ENCODE data around the gene FCER1G. TPM values are rescaled to one million over a fixed set of nuclear protein-coding genes. Genes with fewer than 3 reads are reported as not detected.
"Not testable (repeated sequence)": the region's sequence is repeated elsewhere in the genome, so short reads cannot be mapped to it uniquely, and the experiment has no call there.

The FCER1G gene
- total RNA-seq, 1 donor, result 190 TPM

- not testable (repeated sequence) for H3K9me3 ChIP-seq (ENCODE audit: low read depth, low read length); H3K4me1 ChIP-seq (ENCODE audit: insufficient read depth, low read length); H3K4me3 ChIP-seq (ENCODE audit: low read length)
- peaks cover 48% of the 10 kb centered on the region for H3K27me3 ChIP-seq (ENCODE audit: insufficient read depth, low read length)
Measured at GRCh38 chr1:161257109-161257508, 42.0 kb downstream of the FCER1G start.

- Histone ChIP-seq H3K4me3 (ENCODE audit: low read length) (no peak within 1 kb of the TSS), H3K9me3 (ENCODE audit: low read depth, low read length) (peaks cover 9% of the 10 kb centered on the region), H3K27me3 (ENCODE audit: insufficient read depth, low read length) (peaks cover 48% of the 10 kb centered on the region), H3K4me1 (ENCODE audit: insufficient read depth, low read length) (peaks cover 10% of the 10 kb centered on the region)
Measured at GRCh38 chr1:161258439-161259344, 43.6 kb downstream of the FCER1G start, which contains the start of gene PCP4L1. Gene PCP4L1, plus strand, starts transcription at chr1:161258745. Its CDS starts 230 bp downstream, at chr1:161258975.

GRCh38 chr1:161259345-161259702 lies 44.2 kb downstream of the FCER1G start:
- H3K9me3 ChIP-seq (ENCODE audit: low read depth, low read length), result peaks cover 9% of the 10 kb centered on the region
- no peak overlapping the region for H3K4me3 ChIP-seq (ENCODE audit: low read length)
- peaks cover 48% of the 10 kb centered on the region for H3K27me3 ChIP-seq (ENCODE audit: insufficient read depth, low read length)
- H3K4me1 ChIP-seq (ENCODE audit: insufficient read depth, low read length), result peaks cover 10% of the 10 kb centered on the region

- peaks cover 48% of the 10 kb centered on the region for H3K27me3 ChIP-seq (ENCODE audit: insufficient read depth, low read length)
- H3K4me1 ChIP-seq (ENCODE audit: insufficient read depth, low read length), result peaks cover 10% of the 10 kb centered on the region
- H3K9me3 ChIP-seq (ENCODE audit: low read depth, low read length), result peaks cover 9% of the 10 kb centered on the region
- H3K4me3 ChIP-seq (ENCODE audit: low read length), result no peak overlapping the region
Measured at GRCh38 chr1:161259765-161260164, 44.7 kb downstream of the FCER1G start.

- Histone ChIP-seq H3K27me3 (ENCODE audit: insufficient read depth, low read length) (peaks cover 48% of the 10 kb centered on the region), H3K9me3 (ENCODE audit: low read depth, low read length) (peaks cover 9% of the 10 kb centered on the region), H3K4me1 (ENCODE audit: insufficient read depth, low read length) (peaks cover 10% of the 10 kb centered on the region), H3K4me3 (ENCODE audit: low read length) (no peak overlapping the region)
Measured at GRCh38 chr1:161260376-161261260, 45.5 kb downstream of the FCER1G start.

- peaks cover 10% of the 10 kb centered on the region for H3K4me1 ChIP-seq (ENCODE audit: insufficient read depth, low read length)
- peaks cover 9% of the 10 kb centered on the region for H3K9me3 ChIP-seq (ENCODE audit: low read depth, low read length)
- peaks cover 48% of the 10 kb centered on the region for H3K27me3 ChIP-seq (ENCODE audit: insufficient read depth, low read length)
- H3K4me3 ChIP-seq (ENCODE audit: low read length), result no peak overlapping the region
Measured at GRCh38 chr1:161261261-161262235, 46.5 kb downstream of the FCER1G start.

GRCh38 chr1:161265305-161265704 lies 50.2 kb downstream of the FCER1G start:
- no peaks in the 10 kb centered on the region for H3K9me3 ChIP-seq (ENCODE audit: low read depth, low read length)
- peaks cover 14% of the 10 kb centered on the region for H3K27me3 ChIP-seq (ENCODE audit: insufficient read depth, low read length)
- H3K4me3 ChIP-seq (ENCODE audit: low read length), result no peak overlapping the region
- H3K4me1 ChIP-seq (ENCODE audit: insufficient read depth, low read length), result peaks cover 8% of the 10 kb centered on the region

GRCh38 chr1:161266202-161266601 lies 51.1 kb downstream of the FCER1G start:
- H3K27me3 ChIP-seq (ENCODE audit: insufficient read depth, low read length), result peaks cover 5% of the 10 kb centered on the region
- H3K4me3 ChIP-seq (ENCODE audit: low read length), result no peak overlapping the region
- peaks cover 8% of the 10 kb centered on the region for H3K4me1 ChIP-seq (ENCODE audit: insufficient read depth, low read length)
- no peaks in the 10 kb centered on the region for H3K9me3 ChIP-seq (ENCODE audit: low read depth, low read length)

GRCh38 chr1:161266836-161267235 lies 51.7 kb downstream of the FCER1G start:
- no peaks in the 10 kb centered on the region for H3K27me3 ChIP-seq (ENCODE audit: insufficient read depth, low read length)
- H3K9me3 ChIP-seq (ENCODE audit: low read depth, low read length), result no peaks in the 10 kb centered on the region
- no peak overlapping the region for H3K4me3 ChIP-seq (ENCODE audit: low read length)
- H3K4me1 ChIP-seq (ENCODE audit: insufficient read depth, low read length), result peaks cover 8% of the 10 kb centered on the region

- H3K4me3 ChIP-seq (ENCODE audit: low read length), result no peak overlapping the region
- peaks cover 8% of the 10 kb centered on the region for H3K4me1 ChIP-seq (ENCODE audit: insufficient read depth, low read length)
- H3K27me3 ChIP-seq (ENCODE audit: insufficient read depth, low read length), result no peaks in the 10 kb centered on the region
- no peaks in the 10 kb centered on the region for H3K9me3 ChIP-seq (ENCODE audit: low read depth, low read length)
Measured at GRCh38 chr1:161267321-161267720, 52.2 kb downstream of the FCER1G start.

Other genes starting within 250 kb of the FCER1G start
- gene F11R, start 194.1 kb upstream of the FCER1G start, total RNA-seq, result 37.7 TPM
- 37.0 TPM for gene TSTD1, start 176.3 kb upstream of the FCER1G start, total RNA-seq
- gene USF1, start 169.3 kb upstream of the FCER1G start, total RNA-seq, result 86.8 TPM
- 60.3 TPM for gene ARHGAP30, start 145.4 kb upstream of the FCER1G start, total RNA-seq
- 1.4 TPM for gene NECTIN4, start 125.7 kb upstream of the FCER1G start, total RNA-seq
- gene KLHDC9, start 116.9 kb upstream of the FCER1G start, total RNA-seq, result not detected
- 20.0 TPM for gene PFDN2, start 97.3 kb upstream of the FCER1G start, total RNA-seq
- gene NIT1, start 97.2 kb upstream of the FCER1G start, total RNA-seq, result 9.0 TPM
- gene DEDD, start 82.6 kb upstream of the FCER1G start, total RNA-seq, result 27.2 TPM
- gene UFC1, start 61.3 kb upstream of the FCER1G start, total RNA-seq, result 118 TPM
- 11.1 TPM for gene USP21, start 55.8 kb upstream of the FCER1G start, total RNA-seq
- 5.1 TPM for gene PPOX, start 48.9 kb upstream of the FCER1G start, total RNA-seq
- gene B4GALT3, start 37.8 kb upstream of the FCER1G start, total RNA-seq, result 18.7 TPM
- gene ADAMTS4, start 16.2 kb upstream of the FCER1G start, total RNA-seq, result 0.21 TPM
- 38.0 TPM for gene NDUFS2, start 12.9 kb upstream of the FCER1G start, total RNA-seq
- not detected for gene APOA2, start 8.3 kb downstream of the FCER1G start, total RNA-seq
- 10.0 TPM for gene TOMM40L, start 10.8 kb downstream of the FCER1G start, total RNA-seq
- 0.31 TPM for gene NR1I3, start 22.9 kb downstream of the FCER1G start, total RNA-seq
- gene PCP4L1, start 43.5 kb downstream of the FCER1G start, total RNA-seq, result not detected
- gene MPZ, start 94.7 kb downstream of the FCER1G start, total RNA-seq, result 1.0 TPM
- gene SDHC, start 99.1 kb downstream of the FCER1G start, total RNA-seq, result 22.7 TPM
- not detected for gene CFAP126, start 152.6 kb downstream of the FCER1G start, total RNA-seq

All from mononuclear cell (primary cell).